ENCODE measurements around the gene TTC22.

The TTC22 gene

DNA sequence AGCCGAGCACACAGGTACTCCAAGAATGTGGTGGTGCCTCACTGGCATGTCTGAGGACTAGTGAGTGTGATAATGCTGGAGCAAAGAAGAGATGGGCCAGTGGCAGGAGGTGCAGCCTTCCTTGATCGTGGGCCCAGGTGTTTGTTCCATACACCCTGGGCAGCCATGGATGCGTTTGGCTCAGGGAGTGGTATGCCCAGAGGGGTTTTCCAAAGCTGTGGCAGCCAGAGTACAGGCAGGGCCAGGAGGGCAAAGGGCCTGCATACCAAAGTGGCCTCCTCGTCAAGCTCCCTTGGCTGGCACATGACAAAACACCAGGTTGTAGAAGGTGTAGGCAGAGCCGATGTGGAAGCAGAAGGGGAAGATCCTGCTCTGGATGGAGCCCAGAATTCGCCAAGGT, 55.8 kb downstream of the TTC22 start:
- DNase-seq: no peak

DNA sequence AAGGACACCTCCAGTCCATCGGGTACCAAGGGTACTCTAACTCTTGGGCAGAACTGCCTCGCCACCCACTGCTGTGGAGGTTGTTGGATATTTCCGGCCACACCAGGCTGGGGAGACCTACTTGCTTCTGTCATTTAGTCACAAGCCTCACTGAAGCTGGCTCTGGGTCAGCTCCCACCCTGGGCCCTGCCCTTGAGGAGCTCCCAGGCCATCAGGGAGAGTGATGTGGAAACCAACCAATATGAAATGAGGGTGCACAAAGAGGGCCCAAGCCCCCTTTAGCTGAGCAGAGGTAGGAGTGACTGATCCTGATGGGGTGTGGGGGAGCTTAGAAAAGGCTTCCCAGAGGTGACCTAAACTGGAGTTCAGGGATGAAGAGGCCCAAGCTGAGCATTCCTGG, 56.4 kb downstream of the TTC22 start:
- no peak for DNase-seq

DNA sequence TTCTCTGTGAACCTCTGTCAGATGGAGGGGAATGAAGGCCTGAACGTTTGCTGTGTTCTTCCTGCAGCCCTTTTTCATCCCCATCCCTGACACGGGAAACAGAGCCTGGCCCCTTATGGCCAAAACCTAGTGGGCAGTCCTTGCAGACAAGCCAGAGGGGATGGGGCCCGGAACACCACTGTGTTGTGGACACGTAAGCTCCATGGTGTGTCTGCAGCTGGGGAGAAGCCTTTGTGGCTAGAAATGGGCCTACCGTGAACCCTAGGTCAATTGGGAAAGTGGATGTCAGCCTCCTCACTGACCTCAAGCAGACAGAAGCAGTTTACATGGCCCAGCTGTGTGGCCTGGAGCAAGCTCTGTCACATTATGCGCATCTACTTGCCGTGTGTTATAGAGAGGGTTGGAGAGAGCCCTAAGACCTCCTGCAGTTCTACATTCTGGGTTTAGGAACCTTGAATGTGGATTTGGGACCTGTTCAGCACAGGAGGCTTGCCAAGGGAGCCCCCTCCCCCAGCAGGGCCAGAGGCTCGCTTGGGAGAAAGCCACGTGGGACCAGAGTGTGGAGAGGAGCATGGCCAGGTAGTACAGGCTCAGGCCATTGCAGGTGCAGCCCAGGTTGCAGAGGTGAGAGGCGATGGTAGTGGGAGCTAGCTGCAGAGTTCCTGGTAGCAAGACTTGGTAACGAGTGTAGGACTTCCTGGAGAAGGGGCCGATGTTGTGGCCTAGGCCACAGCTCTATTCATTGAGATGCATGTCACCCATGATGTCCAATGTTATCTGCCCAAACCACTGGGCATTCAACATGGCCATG, 57.5 kb downstream of the TTC22 start:
- no peak for DNase-seq

DNA sequence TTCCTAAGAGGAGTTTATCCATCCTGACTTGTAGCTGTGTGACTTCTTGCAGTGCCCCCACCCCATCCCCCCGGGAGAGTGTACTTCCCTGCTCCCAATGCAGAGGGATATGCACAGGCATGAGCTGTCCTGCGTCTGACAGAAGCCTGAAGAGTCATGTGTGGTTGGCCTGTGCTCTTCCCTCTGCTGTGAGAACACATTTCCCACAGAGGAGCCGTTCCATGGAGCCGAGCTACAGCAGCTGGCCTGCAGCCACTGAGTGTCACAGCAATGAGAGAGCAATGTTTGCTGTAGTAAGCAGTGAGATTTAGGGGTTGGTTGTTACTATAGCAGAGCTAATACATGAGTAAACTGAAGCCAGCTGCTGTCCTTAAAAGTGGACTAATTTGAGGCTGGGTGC, 58.8 kb downstream of the TTC22 start:
- DNase-seq: no peak

DNA sequence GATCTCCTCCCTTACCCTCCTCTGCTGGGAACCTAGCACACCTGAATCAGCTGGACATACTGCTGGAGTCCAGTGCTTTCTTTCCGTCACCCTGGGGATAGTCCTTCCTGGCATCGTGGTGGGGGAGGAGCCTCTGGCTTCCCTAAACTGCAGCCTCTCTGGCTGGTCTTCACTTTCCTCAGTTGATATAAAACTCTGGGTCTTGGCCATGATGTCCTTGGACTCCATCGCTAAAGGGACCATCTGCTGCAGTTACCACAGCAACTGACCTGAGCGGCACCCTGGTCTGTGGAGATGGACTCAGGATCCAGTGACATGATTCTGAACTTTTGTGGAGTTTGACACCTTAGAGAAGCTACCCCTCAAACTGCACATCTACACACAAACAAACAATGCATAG, 59.6 kb downstream of the TTC22 start:
- DNase-seq: no peak

DNA sequence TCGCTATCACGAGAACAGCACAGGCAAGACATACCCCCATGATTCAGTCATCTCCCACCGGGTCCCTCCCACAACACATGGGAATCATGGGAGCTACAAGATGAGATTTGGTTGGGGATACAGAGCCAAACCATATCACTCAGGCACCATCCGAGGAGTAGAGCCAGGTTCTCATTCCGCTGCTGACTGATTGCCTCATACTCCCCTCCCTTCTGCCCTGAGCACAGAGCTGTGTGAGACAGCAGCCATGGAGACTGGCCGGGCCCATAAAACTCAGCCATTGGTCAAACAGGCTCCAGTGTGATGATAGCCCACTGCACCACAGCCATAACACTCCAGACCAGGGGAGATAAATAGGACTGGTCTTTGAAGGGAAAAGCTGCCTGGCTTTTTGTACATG, 62.9 kb downstream of the TTC22 start:
- DNase-seq: no peak

DNA sequence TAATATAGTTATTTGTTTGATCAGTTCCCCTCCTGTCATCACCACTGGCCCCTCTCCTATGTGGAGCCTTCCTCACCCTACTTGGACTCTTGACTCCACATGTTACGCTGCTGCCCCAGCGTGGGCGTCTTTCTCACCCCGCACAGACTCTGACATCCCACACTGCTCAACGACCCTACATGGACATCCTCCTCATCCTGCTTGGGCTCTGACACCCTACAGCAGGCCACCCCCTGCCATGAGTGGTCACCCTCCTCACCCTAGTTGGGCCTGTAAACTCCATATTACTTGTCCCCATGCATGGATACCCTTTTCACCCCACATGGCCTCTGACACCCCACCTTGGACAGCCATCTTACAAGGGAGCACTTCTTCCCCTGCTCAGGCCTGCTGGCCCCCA, 64.4 kb downstream of the TTC22 start:
- no peak for DNase-seq
